ENCODE results near the gene MPHOSPH6. TPM values are rescaled to one million over a fixed set of nuclear protein-coding genes. Genes with fewer than 3 reads are reported as not detected.

MPHOSPH6 gene
- total and polyA plus RNA-seq, 2 donors (not counting 3 experiments of a cell fraction or from before 2014, with no cell fraction given), result 10.9 to 32.0 TPM

DNA sequence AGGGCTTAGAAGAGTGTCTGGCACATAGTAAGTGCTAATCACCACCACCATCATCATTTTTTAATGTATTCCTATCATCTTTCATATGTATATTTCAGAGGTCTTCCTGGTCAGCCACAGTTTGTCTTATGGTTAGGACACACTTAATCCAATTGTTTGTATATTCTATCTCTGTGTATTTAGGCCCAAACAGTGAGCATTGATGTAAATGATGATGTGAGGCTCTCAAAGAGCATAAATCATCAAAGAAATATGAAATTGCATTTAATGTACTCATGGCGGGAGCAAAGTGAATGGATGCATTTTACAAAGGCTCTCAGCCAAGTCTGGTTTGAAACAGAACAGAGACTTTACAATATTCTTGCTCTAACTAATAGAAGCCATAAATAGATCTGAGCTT lies 24.1 kb upstream of the MPHOSPH6 start:
- CTCF ChIA-PET, result no interaction called here
- dilution Hi-C loops (cut with MboI; ENCODE audit: extremely low pct_ligation_motif_present, low sequenced_read_pairs) (no loop called here), intact Hi-C loops (cut with micrococcal nuclease) (loop anchor here (10.0 kb wide), 1 partner anchor 1151 kb away; no protein-coding TSS in a partner anchor)
- POLR2A ChIA-PET, result no interaction called here
- no peaks in the 10 kb centered on the region for H3K9me3 ChIP-seq (replicated peaks; ENCODE audit: control insufficient read depth, insufficient read depth, low read length)
- H3K4me2 ChIP-seq (ENCODE audit: insufficient read depth, low read length), result no peak overlapping the region
- H4K20me1 ChIP-seq (replicated peaks; ENCODE audit: control insufficient read depth, extremely low read depth, insufficient read depth, low read length), result no peaks in the 10 kb centered on the region
- H3K36me3 ChIP-seq (ENCODE audit: control insufficient read depth in 2 of 2, extremely low read depth in 1 of 2, insufficient read depth in 2 of 2, low read length in 2 of 2), result no peaks in the 10 kb centered on the region
- DNase-seq (ENCODE audit: low read depth, low spot score), result no peak
- TF ChIP-seq MYC (IDR thresholded peaks at IDR 0.05; ENCODE audit: low read depth, low read length) (no peak), FOS (IDR thresholded peaks at IDR 0.05; ENCODE audit: borderline replicate concordance, insufficient read depth, low read length) (no peak), JUN (IDR thresholded peaks at IDR 0.05; ENCODE audit: borderline replicate concordance, insufficient read depth, insufficient read length, low read depth) (no peak), EZH2 (IDR thresholded peaks at IDR 0.05; ENCODE audit: borderline replicate concordance, low read depth, low read length, severe bottlenecking) (no peak), POLR2AphosphoS5 (IDR thresholded peaks at IDR 0.05; ENCODE audit: insufficient read depth, low read depth, low read length) (no peak), POLR2A (IDR thresholded peaks at IDR 0.05; ENCODE audit: low read depth, low read length) (no peak), GATA2 (IDR thresholded peaks at IDR 0.05; ENCODE audit: insufficient read depth, insufficient read length, low read depth, low read length) (no peak)
- TF ChIP-seq, protein P1, sequence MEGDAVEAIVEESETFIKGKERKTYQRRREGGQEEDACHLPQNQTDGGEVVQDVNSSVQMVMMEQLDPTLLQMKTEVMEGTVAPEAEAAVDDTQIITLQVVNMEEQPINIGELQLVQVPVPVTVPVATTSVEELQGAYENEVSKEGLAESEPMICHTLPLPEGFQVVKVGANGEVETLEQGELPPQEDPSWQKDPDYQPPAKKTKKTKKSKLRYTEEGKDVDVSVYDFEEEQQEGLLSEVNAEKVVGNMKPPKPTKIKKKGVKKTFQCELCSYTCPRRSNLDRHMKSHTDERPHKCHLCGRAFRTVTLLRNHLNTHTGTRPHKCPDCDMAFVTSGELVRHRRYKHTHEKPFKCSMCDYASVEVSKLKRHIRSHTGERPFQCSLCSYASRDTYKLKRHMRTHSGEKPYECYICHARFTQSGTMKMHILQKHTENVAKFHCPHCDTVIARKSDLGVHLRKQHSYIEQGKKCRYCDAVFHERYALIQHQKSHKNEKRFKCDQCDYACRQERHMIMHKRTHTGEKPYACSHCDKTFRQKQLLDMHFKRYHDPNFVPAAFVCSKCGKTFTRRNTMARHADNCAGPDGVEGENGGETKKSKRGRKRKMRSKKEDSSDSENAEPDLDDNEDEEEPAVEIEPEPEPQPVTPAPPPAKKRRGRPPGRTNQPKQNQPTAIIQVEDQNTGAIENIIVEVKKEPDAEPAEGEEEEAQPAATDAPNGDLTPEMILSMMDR (IDR thresholded peaks at IDR 0.05; ENCODE audit: extremely low read depth in 1 of 2, insufficient read depth in 1 of 2, low read depth in 1 of 2, low read length in 2 of 2), result no peak
- TF ChIP-seq, protein P2, sequence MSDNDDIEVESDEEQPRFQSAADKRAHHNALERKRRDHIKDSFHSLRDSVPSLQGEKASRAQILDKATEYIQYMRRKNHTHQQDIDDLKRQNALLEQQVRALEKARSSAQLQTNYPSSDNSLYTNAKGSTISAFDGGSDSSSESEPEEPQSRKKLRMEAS (IDR thresholded peaks at IDR 0.05; ENCODE audit: insufficient read depth, insufficient read length), result no peak
- no TSS peak for BruUV-seq (replicated peaks)
- no peak overlapping the region for H3K27ac ChIP-seq (ENCODE audit: insufficient read depth, low read depth, low read length)
- no peaks in the 10 kb centered on the region for H3K9me1 ChIP-seq (replicated peaks; ENCODE audit: control insufficient read depth, extremely low read depth, insufficient read depth, low read length)
- peaks cover 30% of the 10 kb centered on the region for H3K4me1 ChIP-seq (ENCODE audit: control insufficient read depth, extremely low read depth, insufficient read depth, low read length)
- no peaks in the 10 kb centered on the region for H3K27me3 ChIP-seq (ENCODE audit: control insufficient read depth in 2 of 2, insufficient read depth in 2 of 2, low read length in 2 of 2)
- no peak overlapping the region for H3K9ac ChIP-seq (replicated peaks; ENCODE audit: extremely low read depth, insufficient read depth, low read length)
- no peak overlapping the region for H2AFZ ChIP-seq (ENCODE audit: low read depth, low read length)
- H3K4me3 ChIP-seq (replicated peaks in 1 of 3; ENCODE audit: insufficient read depth in 1 of 3, low read depth in 1 of 3, low read length in 3 of 3), result no peak overlapping the region
- no peaks in the 10 kb centered on the region for H3K79me2 ChIP-seq (ENCODE audit: control insufficient read depth, insufficient read depth, low read length)
- FAIRE-seq, result no peak

Data from endothelial cell of umbilical vein (primary cell).